HUES6 (cell line): ENCODE results near the gene CEMP1.

Source experiments
- H3K27ac ChIP-seq: 2 replicates; pipeline ENCODE4 v1.7.0; 2013; ENCODE audit warnings: low read depth, mild to moderate bottlenecking, low read length, inconsistent platforms
- H3K27me3 ChIP-seq: 2 replicates; pipeline ENCODE4 v1.6.1; 2013; ENCODE audit warnings: low read length; ENCODE audit not compliant: control insufficient read depth, insufficient read depth
- H3K36me3 ChIP-seq: 2 replicates; pipeline ENCODE4 v1.6.1; 2013; ENCODE audit warnings: low read length; ENCODE audit not compliant: control insufficient read depth, insufficient read depth
- H3K4me1 ChIP-seq: 2 replicates; pipeline ENCODE4 v1.6.1; 2013; ENCODE audit warnings: low read length; ENCODE audit not compliant: control insufficient read depth, insufficient read depth
- H3K4me3 ChIP-seq: 2 replicates; pipeline ENCODE4 v1.5.1; 2013; ENCODE audit warnings: low read depth, low read length
- H3K9ac ChIP-seq: one replicate; pipeline ENCODE4 v1.6.1; 2013; ENCODE audit warnings: mild to moderate bottlenecking, low read length
- H3K9me3 ChIP-seq: 2 replicates; pipeline ENCODE4 v1.6.1; 2013; ENCODE audit warnings: low read depth, low read length; ENCODE audit not compliant: control insufficient read depth, insufficient read depth

CEMP1 gene

DNA sequence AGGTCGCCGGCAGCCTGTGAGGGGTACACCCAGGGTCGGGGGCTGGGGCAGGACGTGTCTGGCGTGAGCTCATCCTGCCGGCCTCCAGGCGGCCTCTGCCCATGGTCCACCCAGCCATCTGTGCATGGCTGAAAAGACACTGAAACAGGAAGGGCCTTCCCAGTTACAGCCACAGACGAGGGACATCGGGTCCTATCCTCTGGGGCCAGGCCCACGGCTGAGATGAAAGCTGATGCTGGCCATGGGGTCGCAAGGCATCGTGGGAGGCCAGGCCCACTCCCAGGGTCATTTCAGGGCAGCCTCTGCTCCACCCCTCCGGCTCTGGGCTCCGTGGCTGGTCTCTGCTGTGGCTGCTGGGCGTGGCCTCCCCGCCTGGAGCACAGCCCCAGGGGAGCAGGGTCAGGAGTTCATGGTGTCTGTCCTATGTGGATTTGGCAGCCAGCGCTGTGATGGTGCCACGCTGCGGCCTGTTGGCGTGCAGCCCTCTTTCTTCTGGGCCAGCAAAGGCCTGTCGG, 34.0 kb downstream of the CEMP1 start:
- H3K9ac ChIP-seq: no peak overlapping the region
- no peak overlapping the region for H3K27ac ChIP-seq
- no peaks in the 10 kb centered on the region for H3K27me3 ChIP-seq
- peaks cover 11% of the 10 kb centered on the region for H3K4me1 ChIP-seq
- H3K9me3 ChIP-seq: no peaks in the 10 kb centered on the region
- H3K4me3 ChIP-seq: no peak overlapping the region
- peaks cover 24% of the 10 kb centered on the region; the same call in 1 of the 2 replicates for H3K36me3 ChIP-seq

DNA sequence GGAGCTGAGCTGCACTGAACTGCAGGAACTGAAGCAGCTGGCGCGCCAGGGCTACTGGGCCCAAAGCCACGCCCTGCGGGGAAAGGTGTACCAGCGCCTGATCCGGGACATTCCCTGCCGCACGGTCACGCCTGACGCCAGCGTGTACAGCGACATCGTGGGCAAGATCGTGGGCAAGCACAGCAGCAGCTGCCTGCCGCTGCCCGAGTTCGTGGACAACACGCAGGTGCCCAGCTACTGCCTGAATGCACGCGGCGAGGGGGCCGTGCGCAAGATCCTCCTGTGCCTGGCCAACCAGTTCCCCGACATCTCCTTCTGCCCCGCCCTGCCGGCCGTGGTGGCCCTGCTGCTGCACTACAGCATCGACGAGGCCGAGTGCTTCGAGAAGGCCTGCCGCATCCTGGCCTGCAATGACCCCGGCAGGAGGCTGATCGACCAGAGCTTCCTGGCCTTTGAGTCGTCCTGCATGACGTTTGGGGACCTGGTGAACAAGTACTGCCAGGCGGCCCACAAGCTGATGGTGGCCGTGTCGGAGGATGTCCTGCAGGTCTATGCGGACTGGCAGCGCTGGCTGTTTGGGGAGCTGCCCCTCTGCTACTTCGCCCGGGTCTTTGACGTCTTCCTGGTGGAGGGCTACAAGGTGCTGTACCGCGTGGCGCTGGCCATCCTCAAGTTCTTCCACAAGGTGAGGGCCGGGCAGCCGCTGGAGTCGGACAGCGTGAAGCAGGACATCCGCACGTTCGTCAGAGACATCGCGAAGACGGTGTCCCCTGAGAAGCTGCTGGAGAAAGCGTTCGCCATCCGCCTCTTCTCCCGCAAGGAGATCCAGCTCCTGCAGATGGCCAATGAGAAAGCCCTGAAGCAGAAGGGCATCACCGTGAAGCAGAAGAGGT, 34.7 kb downstream of the CEMP1 start:
- Histone ChIP-seq H3K4me1 (peaks cover 5% of the 10 kb centered on the region), H3K9me3 (no peaks in the 10 kb centered on the region), H3K27ac (no peak overlapping the region), H3K4me3 (no peak overlapping the region), H3K9ac (no peak overlapping the region), H3K27me3 (no peaks in the 10 kb centered on the region), H3K36me3 (peaks cover 24% of the 10 kb centered on the region; the same call in 1 of the 2 replicates)

DNA sequence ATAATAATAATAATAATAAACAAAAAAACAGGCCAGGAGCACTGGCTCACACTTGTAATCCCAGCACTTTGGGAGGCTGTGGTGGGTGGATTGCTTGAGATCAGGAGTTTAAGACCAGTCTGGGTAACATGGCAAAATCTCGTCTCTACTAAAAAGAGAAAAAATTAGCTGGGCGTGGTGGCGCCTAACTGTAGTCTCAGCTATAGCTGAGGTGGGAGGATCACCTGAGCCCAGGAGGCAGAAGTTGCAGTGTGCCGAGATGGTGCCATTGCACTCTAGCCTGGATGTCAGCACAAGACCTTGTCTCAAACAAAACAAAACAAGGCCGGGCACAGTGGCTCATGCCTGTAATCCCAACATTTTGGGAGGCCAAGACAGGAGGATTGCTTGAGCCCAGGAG, 36.2 kb downstream of the CEMP1 start:
- H3K9ac ChIP-seq: no peak overlapping the region
- no peaks in the 10 kb centered on the region for H3K9me3 ChIP-seq
- H3K4me1 ChIP-seq: no peaks in the 10 kb centered on the region
- no peaks in the 10 kb centered on the region for H3K27me3 ChIP-seq
- H3K27ac ChIP-seq: no peak overlapping the region
- H3K4me3 ChIP-seq: no peak overlapping the region
- H3K36me3 ChIP-seq: peaks cover 24% of the 10 kb centered on the region; the same call in 1 of the 2 replicates

- Histone ChIP-seq H3K27me3 (no peaks in the 10 kb centered on the region), H3K36me3 (peaks cover 24% of the 10 kb centered on the region; the same call in 1 of the 2 replicates), H3K9me3 (no peaks in the 10 kb centered on the region), H3K4me1 (no peaks in the 10 kb centered on the region), H3K4me3 (no peak overlapping the region), H3K9ac (no peak overlapping the region), H3K27ac (no peak overlapping the region)
These were observed 36.6 kb downstream of the CEMP1 start for GRCh38 chr16:2494616-2495015.

- H3K27ac ChIP-seq: no peak overlapping the region
- peaks cover 24% of the 10 kb centered on the region; the same call in 1 of the 2 replicates for H3K36me3 ChIP-seq
- no peaks in the 10 kb centered on the region for H3K4me1 ChIP-seq
- no peak overlapping the region for H3K9ac ChIP-seq
- no peaks in the 10 kb centered on the region for H3K27me3 ChIP-seq
- H3K4me3 ChIP-seq: no peak overlapping the region
- no peaks in the 10 kb centered on the region for H3K9me3 ChIP-seq
These were observed 37.6 kb downstream of the CEMP1 start for GRCh38 chr16:2493605-2494004.

GRCh38 chr16:2492292-2492691, 38.9 kb downstream of the CEMP1 start:
- Histone ChIP-seq H3K27ac (no peak overlapping the region), H3K4me1 (peaks cover 6% of the 10 kb centered on the region), H3K9ac (no peak overlapping the region), H3K27me3 (no peaks in the 10 kb centered on the region), H3K4me3 (no peak overlapping the region), H3K9me3 (no peaks in the 10 kb centered on the region), H3K36me3 (peaks cover 13% of the 10 kb centered on the region; the same call in 1 of the 2 replicates)

DNA sequence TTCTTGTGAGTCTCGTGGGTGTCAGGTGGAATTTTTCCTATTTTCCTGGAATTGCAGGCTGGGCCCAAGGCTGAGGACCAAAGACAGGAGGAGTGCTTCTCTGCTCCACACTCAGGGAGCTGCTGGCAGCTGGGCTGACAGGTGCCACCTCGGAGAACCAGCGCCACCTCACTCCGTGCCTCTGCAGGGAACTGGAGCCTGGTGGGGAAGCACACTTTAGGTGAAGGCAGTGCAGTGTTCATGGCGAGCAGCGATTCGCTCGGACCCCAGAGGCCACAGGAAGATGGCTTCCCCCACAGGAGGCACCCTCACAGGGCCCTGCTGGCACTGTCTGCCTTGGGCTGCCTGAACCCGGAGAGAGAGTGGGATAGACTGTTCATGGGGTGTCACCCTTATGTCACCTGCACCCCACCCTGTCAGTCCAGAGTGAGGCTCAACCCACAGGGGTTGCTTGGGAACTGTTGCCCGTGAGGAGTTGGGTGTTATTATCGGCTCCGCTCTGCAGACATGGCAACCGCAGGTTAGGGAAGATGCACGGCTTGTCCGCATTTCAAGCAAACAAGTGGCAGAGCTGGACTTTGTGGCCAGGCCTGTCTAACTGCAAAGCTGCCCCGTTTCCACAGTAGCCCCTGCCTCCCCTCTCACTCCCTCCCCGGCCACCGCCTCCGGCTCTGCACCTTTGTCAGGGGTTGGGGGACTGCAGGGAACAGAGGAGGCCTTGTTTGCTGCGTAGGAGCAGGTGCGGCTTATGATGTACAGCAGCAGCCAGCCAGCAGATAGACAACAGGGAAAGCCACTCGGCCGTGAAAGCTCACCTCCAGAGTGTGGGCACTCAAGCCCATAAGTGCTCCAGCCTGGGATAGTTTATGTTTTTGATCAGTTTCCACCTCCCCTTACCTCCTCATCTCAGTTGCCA, 40.8 kb downstream of the CEMP1 start:
- Histone ChIP-seq H3K27ac (no peak overlapping the region), H3K36me3 (no peaks in the 10 kb centered on the region), H3K9ac (no peak overlapping the region)

DNA sequence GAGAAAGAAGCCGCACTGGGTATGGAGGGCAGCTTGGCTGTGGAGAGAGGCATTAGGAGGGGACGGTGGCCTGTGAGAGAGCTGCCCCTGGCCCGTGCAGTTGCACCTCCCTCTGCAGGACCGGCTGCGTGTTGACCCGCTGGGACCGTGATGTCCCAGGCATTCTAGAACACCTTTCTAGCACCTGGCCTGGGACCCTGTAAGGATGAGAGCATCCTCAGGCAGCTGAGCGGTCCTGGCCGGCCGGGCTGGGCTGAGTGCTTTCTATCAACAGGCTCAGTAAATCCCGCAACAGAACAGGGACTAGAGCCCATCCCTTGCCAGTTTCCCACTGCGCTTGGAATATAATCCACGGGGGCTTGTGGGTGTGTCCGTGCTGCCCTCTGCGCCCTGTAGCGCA, 41.6 kb downstream of the CEMP1 start:
- Histone ChIP-seq H3K4me1 (peaks cover 11% of the 10 kb centered on the region), H3K27ac (no peak overlapping the region), H3K4me3 (no peak overlapping the region), H3K27me3 (no peaks in the 10 kb centered on the region), H3K36me3 (no peaks in the 10 kb centered on the region), H3K9ac (no peak overlapping the region), H3K9me3 (no peaks in the 10 kb centered on the region)

More for the DNA sequence above, 40.8 kb downstream of the CEMP1 start:
- Histone ChIP-seq H3K4me1 (peaks cover 11% of the 10 kb centered on the region), H3K9me3 (no peaks in the 10 kb centered on the region), H3K4me3 (no peak overlapping the region), H3K27me3 (no peaks in the 10 kb centered on the region)

DNA sequence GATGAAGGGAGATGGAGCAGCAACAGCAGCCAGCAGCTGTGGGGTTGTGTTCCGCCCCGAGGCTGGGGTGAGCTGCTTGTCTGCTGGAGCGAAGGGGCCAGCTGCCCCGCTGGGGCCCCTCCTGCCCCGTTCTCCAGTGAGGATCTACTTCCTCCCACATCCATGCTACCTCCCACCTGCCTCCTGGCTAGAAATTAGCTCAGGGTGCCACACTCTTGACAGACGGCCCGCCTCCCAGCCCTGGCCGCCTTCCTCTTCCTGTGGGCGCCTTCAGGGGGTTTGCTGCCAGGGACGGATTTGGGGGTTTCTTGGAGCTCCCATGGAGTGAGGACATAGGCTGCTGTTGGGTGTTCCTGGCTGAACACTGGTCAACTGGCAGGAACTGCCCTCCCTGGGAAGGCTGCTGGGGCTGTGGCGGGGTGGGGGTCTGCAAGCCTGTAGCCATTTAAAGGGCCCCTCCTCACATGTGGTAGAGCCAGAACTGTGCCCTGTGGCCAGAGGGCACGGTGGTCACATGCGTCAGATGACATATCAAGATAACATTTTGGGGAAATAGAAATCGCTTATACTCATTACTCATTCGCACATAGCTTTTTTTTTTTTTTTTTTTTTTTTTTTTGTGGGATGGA, 43.2 kb downstream of the CEMP1 start:
- no peak overlapping the region for H3K9ac ChIP-seq
- H3K4me1 ChIP-seq: peaks cover 11% of the 10 kb centered on the region
- H3K36me3 ChIP-seq: no peaks in the 10 kb centered on the region
- H3K27me3 ChIP-seq: no peaks in the 10 kb centered on the region
- H3K27ac ChIP-seq: no peak overlapping the region
- H3K9me3 ChIP-seq: no peaks in the 10 kb centered on the region
- H3K4me3 ChIP-seq: no peak overlapping the region

- Histone ChIP-seq H3K4me3 (no peak overlapping the region), H3K27me3 (no peaks in the 10 kb centered on the region), H3K4me1 (peaks cover 11% of the 10 kb centered on the region), H3K9me3 (no peaks in the 10 kb centered on the region), H3K9ac (no peak overlapping the region), H3K27ac (no peak overlapping the region), H3K36me3 (no peaks in the 10 kb centered on the region)
These were observed 43.7 kb downstream of the CEMP1 start for GRCh38 chr16:2487517-2487842.
